Astrocyte of the cerebellum (primary cell): ENCODE measurements around the gene GFRA1.

Source experiments
- DNase-seq: peaks from one replicate; pipeline ENCODE4 v3.0.0-alpha.2; 2011; ENCODE audit warnings: low read depth
- H3K4me3 ChIP-seq: 2 replicates; pipeline ENCODE4 v1.5.1; 2011; ENCODE audit warnings: mild to moderate bottlenecking, low read depth, low read length, moderate library complexity
- CTCF ChIP-seq: IDR thresholded peaks from 2 replicates; pipeline ENCODE4 v1.5.1; 2012; ENCODE audit warnings: low read length, low read depth, moderate library complexity, mild to moderate bottlenecking; ENCODE audit errors: missing control alignments
- in situ Hi-C: cut with HindIII; loops from 2 replicates; pipeline ENCODE4 v1.10.0; 2017; ENCODE audit warnings: low sequenced_read_pairs

Gene GFRA1

GRCh38 chr10:116024271-116024878 is 248.6 kb downstream of the GFRA1 start:
- no peak for DNase-seq
- H3K4me3 ChIP-seq, result no peak overlapping the region
- in situ Hi-C loops, result no loop called here
- no peak for TF ChIP-seq CTCF

GRCh38 chr10:116017405-116017804 is 255.6 kb downstream of the GFRA1 start:
- in situ Hi-C loops, result no loop called here
- H3K4me3 ChIP-seq, result no peak overlapping the region
- TF ChIP-seq CTCF, result no peak
- no peak for DNase-seq

- H3K4me3 ChIP-seq, result no peak overlapping the region
- in situ Hi-C loops, result no loop called here
- no peak for TF ChIP-seq CTCF
- DNase-seq, result no peak
Measured at GRCh38 chr10:116015583-116016333, 257.2 kb downstream of the GFRA1 start.

GRCh38 chr10:116014871-116015582 is 258.0 kb downstream of the GFRA1 start:
- DNase-seq, result peak; percentile 47
- TF ChIP-seq CTCF, result no peak
- H3K4me3 ChIP-seq, result no peak overlapping the region
- in situ Hi-C loops, result no loop called here

- H3K4me3 ChIP-seq, result no peak overlapping the region
- TF ChIP-seq CTCF, result no peak
- in situ Hi-C loops, result no loop called here
- no peak for DNase-seq
Measured at GRCh38 chr10:116014326-116014725, 258.7 kb downstream of the GFRA1 start.

GRCh38 chr10:116011929-116012328 is 261.1 kb downstream of the GFRA1 start:
- TF ChIP-seq CTCF, result no peak
- H3K4me3 ChIP-seq, result no peak overlapping the region
- no peak for DNase-seq
- in situ Hi-C loops, result no loop called here
